ENCODE data around the gene PANK1. TPM values are rescaled to one million over a fixed set of nuclear protein-coding genes. Genes with fewer than 3 reads are reported as not detected.

Gene PANK1
- total RNA-seq, 4 donors from 2014 or later, result 1.3 to 5.9 (median 4.2) TPM

GRCh38 chr10:89621438-89621837 is 23.6 kb downstream of the PANK1 start:
- TF ChIP-seq CTCF (IDR thresholded peaks at IDR 0.05; ENCODE audit: low read depth), result no peak

GRCh38 chr10:89615824-89616223 is 29.2 kb downstream of the PANK1 start:
- TF ChIP-seq CTCF (IDR thresholded peaks at IDR 0.05; ENCODE audit: low read depth), result no peak

- TF ChIP-seq CTCF (IDR thresholded peaks at IDR 0.05; ENCODE audit: low read depth), result no peak
These were observed 29.9 kb downstream of the PANK1 start for GRCh38 chr10:89615112-89615511.

GRCh38 chr10:89613582-89613981 is 31.5 kb downstream of the PANK1 start:
- TF ChIP-seq CTCF (IDR thresholded peaks at IDR 0.05; ENCODE audit: low read depth), result no peak

GRCh38 chr10:89611282-89611681 is 33.8 kb downstream of the PANK1 start:
- TF ChIP-seq CTCF (IDR thresholded peaks at IDR 0.05; ENCODE audit: low read depth), result no peak

- no peak for TF ChIP-seq CTCF (IDR thresholded peaks at IDR 0.05; ENCODE audit: low read depth)
These were observed 35.2 kb downstream of the PANK1 start for GRCh38 chr10:89609833-89610346.

GRCh38 chr10:89604200-89604599 is 40.8 kb downstream of the PANK1 start:
- TF ChIP-seq CTCF (IDR thresholded peaks at IDR 0.05; ENCODE audit: low read depth), result no peak

Data from subcutaneous adipose tissue (tissue), 4 donors.